ENCODE data around the gene TSHZ1. TPM values are rescaled to one million over a fixed set of nuclear protein-coding genes. Genes with fewer than 3 reads are reported as not detected.
A peak's percentile ranks its signal among the peaks of the same experiment; 100 is the strongest.

The TSHZ1 gene
- total RNA-seq, 2 experiments from 2014 or later = 5.9 to 9.5 TPM

DNA sequence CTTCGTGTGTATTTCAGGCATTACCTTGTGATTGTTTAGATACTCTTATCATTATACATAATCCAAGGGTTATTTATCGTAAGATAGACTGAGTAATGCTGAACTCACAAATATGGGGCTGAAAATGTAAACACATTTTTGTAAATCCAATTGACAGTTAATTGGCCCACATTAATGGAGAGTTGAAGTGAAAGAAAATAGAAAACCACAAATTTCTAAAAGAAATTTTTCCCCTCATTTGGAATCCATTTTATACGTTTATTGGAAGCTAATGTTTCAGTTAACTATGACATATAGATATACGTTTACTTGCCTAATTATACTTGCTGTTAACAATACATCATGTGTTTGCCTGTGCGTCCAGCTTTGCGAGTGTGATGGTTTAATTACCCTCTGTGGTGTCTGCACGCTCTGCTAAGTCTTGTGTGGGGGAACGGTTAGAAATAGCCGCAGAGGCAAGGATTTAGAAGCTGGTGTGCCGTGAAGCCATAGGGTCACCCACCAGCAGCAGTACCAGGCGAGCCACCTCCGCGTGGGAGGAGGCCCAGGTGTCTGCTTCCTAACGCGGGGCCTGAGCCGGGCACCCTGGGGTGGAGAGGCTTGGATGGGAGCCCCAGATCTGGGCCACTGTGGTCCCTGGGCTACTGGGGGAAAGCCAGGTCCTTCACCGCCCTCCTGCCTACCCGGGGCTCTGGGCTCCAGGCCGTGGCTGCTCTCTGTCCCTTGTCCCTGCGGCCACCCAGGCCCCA is 38.0 kb downstream of the TSHZ1 start:
- no TSS peak for BruUV-seq (replicated peaks)
- no peak for DNase-seq (ENCODE audit: low spot score)
- Histone ChIP-seq H3K27ac (ENCODE audit: low read depth, low read length, poor library complexity, severe bottlenecking) (no peak overlapping the region), H4K20me1 (ENCODE audit: insufficient read depth, low read length) (no peaks in the 10 kb centered on the region), H3K4me3 (ENCODE audit: low read depth, low read length, poor library complexity, severe bottlenecking) (no peak overlapping the region), H3K9me2 (ENCODE audit: insufficient read depth, low read length) (no peaks in the 10 kb centered on the region), H2AFZ (ENCODE audit: low read length) (no peak overlapping the region), H3K9me3 (ENCODE audit: low read length) (no peaks in the 10 kb centered on the region), H3K4me2 (ENCODE audit: low read length) (no peak overlapping the region), H3K79me2 (ENCODE audit: insufficient read depth, low read depth, low read length) (no peaks in the 10 kb centered on the region), H3K4me1 (ENCODE audit: insufficient read depth, low read length, poor library complexity, severe bottlenecking) (no peaks in the 10 kb centered on the region), H3K36me3 (ENCODE audit: insufficient read depth, low read length) (no peaks in the 10 kb centered on the region)
- no peak for TF ChIP-seq CTCF (conservative IDR thresholded peaks at IDR 0.05; ENCODE audit: low read length)
- intact Hi-C loops (cut with micrococcal nuclease; ENCODE audit: unreplicated experiment) = no loop called here
- POLR2A ChIA-PET = no interaction called here
- CTCF ChIA-PET (ENCODE audit: unreplicated experiment) = no interaction called here

GRCh38 chr18:75249175-75249518 is 38.5 kb downstream of the TSHZ1 start:
- H3K4me3 ChIP-seq (ENCODE audit: low read depth, low read length, poor library complexity, severe bottlenecking) = no peak overlapping the region
- ChIA-PET CTCF (ENCODE audit: unreplicated experiment) (no interaction called here), POLR2A (no interaction called here)
- no peaks in the 10 kb centered on the region for H4K20me1 ChIP-seq (ENCODE audit: insufficient read depth, low read length)
- no peak overlapping the region for H2AFZ ChIP-seq (ENCODE audit: low read length)
- no peaks in the 10 kb centered on the region for H3K4me1 ChIP-seq (ENCODE audit: insufficient read depth, low read length, poor library complexity, severe bottlenecking)
- no peak overlapping the region for H3K4me2 ChIP-seq (ENCODE audit: low read length)
- H3K9me3 ChIP-seq (ENCODE audit: low read length) = no peaks in the 10 kb centered on the region
- no peaks in the 10 kb centered on the region for H3K9me2 ChIP-seq (ENCODE audit: insufficient read depth, low read length)
- BruUV-seq (replicated peaks) = no TSS peak
- no peak for TF ChIP-seq EZH2phosphoT487 (IDR thresholded peaks at IDR 0.05; ENCODE audit: borderline replicate concordance, low read depth, low read length)
- TF ChIP-seq CTCF (conservative IDR thresholded peaks at IDR 0.05; ENCODE audit: low read length) = no peak
- DNase-seq (ENCODE audit: low spot score) = no peak
- intact Hi-C loops (cut with micrococcal nuclease; ENCODE audit: unreplicated experiment) = no loop called here
- H3K36me3 ChIP-seq (ENCODE audit: insufficient read depth, low read length) = no peaks in the 10 kb centered on the region
- no peaks in the 10 kb centered on the region for H3K79me2 ChIP-seq (ENCODE audit: insufficient read depth, low read depth, low read length)
- no peak overlapping the region for H3K27ac ChIP-seq (ENCODE audit: low read depth, low read length, poor library complexity, severe bottlenecking)

GRCh38 chr18:75249672-75250470 is 39.3 kb downstream of the TSHZ1 start:
- no TSS peak for BruUV-seq (replicated peaks)
- Histone ChIP-seq H3K9me3 (ENCODE audit: low read length) (no peaks in the 10 kb centered on the region), H3K79me2 (ENCODE audit: insufficient read depth, low read depth, low read length) (no peaks in the 10 kb centered on the region), H4K20me1 (ENCODE audit: insufficient read depth, low read length) (no peaks in the 10 kb centered on the region), H3K36me3 (ENCODE audit: insufficient read depth, low read length) (no peaks in the 10 kb centered on the region), H3K27ac (ENCODE audit: low read depth, low read length, poor library complexity, severe bottlenecking) (no peak overlapping the region), H2AFZ (ENCODE audit: low read length) (no peak overlapping the region), H3K9me2 (ENCODE audit: insufficient read depth, low read length) (no peaks in the 10 kb centered on the region), H3K4me1 (ENCODE audit: insufficient read depth, low read length, poor library complexity, severe bottlenecking) (no peaks in the 10 kb centered on the region), H3K4me2 (ENCODE audit: low read length) (no peak overlapping the region), H3K4me3 (ENCODE audit: low read depth, low read length, poor library complexity, severe bottlenecking) (no peak overlapping the region)
- ChIA-PET CTCF (ENCODE audit: unreplicated experiment) (no interaction called here), POLR2A (no interaction called here)
- intact Hi-C loops (cut with micrococcal nuclease; ENCODE audit: unreplicated experiment) = no loop called here
- DNase-seq (ENCODE audit: low spot score) = peak; percentile 14
- TF ChIP-seq EZH2phosphoT487 (IDR thresholded peaks at IDR 0.05; ENCODE audit: borderline replicate concordance, low read depth, low read length) (no peak), CTCF (conservative IDR thresholded peaks at IDR 0.05; ENCODE audit: low read length) (no peak)
